ENCODE results near the gene GEN1.

Gene GEN1

GRCh38 chr2:17813742-17814473 lies 60.0 kb downstream of the GEN1 start:
- peak; percentile 26 for DNase-seq (ENCODE audit: low read depth)

GRCh38 chr2:17814601-17815000 lies 60.7 kb downstream of the GEN1 start:
- no peak for TF ChIP-seq CTCF (IDR thresholded peaks at IDR 0.05; ENCODE audit: low read length, missing control alignments)
- no peak for DNase-seq (ENCODE audit: low read depth)

More at GRCh38 chr2:17813742-17814473, 60.0 kb downstream of the GEN1 start:
- H3K4me3 ChIP-seq (replicated peaks; ENCODE audit: low read depth, low read length) = no peak overlapping the region
- no peak for TF ChIP-seq CTCF (IDR thresholded peaks at IDR 0.05; ENCODE audit: low read length, missing control alignments)

GRCh38 chr2:17815468-17816184 lies 61.7 kb downstream of the GEN1 start:
- TF ChIP-seq CTCF (IDR thresholded peaks at IDR 0.05; ENCODE audit: low read length, missing control alignments) = no peak
- DNase-seq (ENCODE audit: low read depth) = no peak
- no peak overlapping the region for H3K4me3 ChIP-seq (replicated peaks; ENCODE audit: low read depth, low read length)

More at GRCh38 chr2:17814601-17815000, 60.7 kb downstream of the GEN1 start:
- H3K4me3 ChIP-seq (replicated peaks; ENCODE audit: low read depth, low read length) = no peak overlapping the region

- DNase-seq (ENCODE audit: low read depth) = no peak
- no peak within 1 kb of the TSS for H3K4me3 ChIP-seq (replicated peaks; ENCODE audit: low read depth, low read length)
- TF ChIP-seq CTCF (IDR thresholded peaks at IDR 0.05; ENCODE audit: low read length, missing control alignments) = no peak
Measured at GRCh38 chr2:17816396-17817245, 62.7 kb downstream of the GEN1 start, which contains the start of gene MSGN1. MSGN1 (plus strand) TSS chr2:17816460; CDS start chr2:17816519, 59 bp downstream.

- no peak for DNase-seq (ENCODE audit: low read depth)
- no peak overlapping the region for H3K4me3 ChIP-seq (replicated peaks; ENCODE audit: low read depth, low read length)
- no peak for TF ChIP-seq CTCF (IDR thresholded peaks at IDR 0.05; ENCODE audit: low read length, missing control alignments)
Measured at GRCh38 chr2:17818235-17818815, 64.4 kb downstream of the GEN1 start.

- no peak for TF ChIP-seq CTCF (IDR thresholded peaks at IDR 0.05; ENCODE audit: low read length, missing control alignments)
- DNase-seq (ENCODE audit: low read depth) = no peak
- no peak overlapping the region for H3K4me3 ChIP-seq (replicated peaks; ENCODE audit: low read depth, low read length)
Measured at GRCh38 chr2:17821080-17821479, 67.1 kb downstream of the GEN1 start.

Data from fibroblast of pulmonary artery (primary cell).